ENCODE results near the gene TUT4. TPM values are rescaled to one million over a fixed set of nuclear protein-coding genes. Genes with fewer than 3 reads are reported as not detected.

Gene TUT4
- total RNA-seq, 1 donor from 2014 or later, result 62.5 TPM

DNA sequence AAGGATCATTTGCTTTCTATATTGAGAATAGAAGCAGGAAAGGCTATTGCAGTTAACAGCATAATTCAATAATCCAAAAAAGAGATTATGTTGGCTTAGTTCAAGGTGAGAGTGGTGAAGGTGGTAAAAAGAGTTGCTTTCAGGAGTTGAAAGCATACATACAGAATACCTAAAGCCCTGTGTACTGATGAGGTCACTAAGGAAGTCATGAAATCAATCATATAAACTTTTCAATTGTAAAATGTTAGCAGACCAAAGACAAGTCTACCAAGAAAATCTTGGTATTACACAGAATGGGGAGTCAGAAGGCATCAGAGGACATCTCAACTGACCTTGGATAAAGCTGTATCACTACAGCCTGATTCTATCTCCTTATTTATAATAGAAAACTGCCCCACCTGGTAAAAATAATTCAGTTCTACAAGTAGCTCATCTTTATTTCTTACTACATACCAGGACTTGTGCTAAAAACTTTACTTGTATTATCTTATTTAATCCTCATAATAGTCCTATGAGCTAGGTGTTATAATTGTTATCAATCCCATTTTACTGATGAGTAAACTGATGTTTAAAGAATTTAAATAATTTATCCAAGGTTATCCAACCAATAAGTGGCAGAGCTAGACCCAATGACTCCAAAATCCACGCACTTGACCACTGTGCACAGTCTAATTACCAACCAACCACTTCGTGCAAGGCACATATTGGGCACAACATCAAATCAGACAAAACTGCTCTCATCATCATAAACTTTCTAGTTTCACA is 40.9 kb downstream of the TUT4 start:
- Mint-ChIP-seq H3K27me3 (ENCODE audit: insufficient read depth) (no peaks in the 10 kb centered on the region), H3K4me1 (ENCODE audit: low read depth) (peaks cover 5% of the 10 kb centered on the region), H3K27ac (no peak overlapping the region), H3K4me3 (no peak overlapping the region), H3K9me3 (no peaks in the 10 kb centered on the region), H3K36me3 (ENCODE audit: low read depth) (peaks cover 20% of the 10 kb centered on the region)
- intact Hi-C loops (cut with micrococcal nuclease), result loop anchor here (1.0 to 10.0 kb wide), 3 partner anchors 8 to 173 kb away; partner anchors contain the start of gene TUT4
- no peak for DNase-seq (ENCODE audit: low spot score)

DNA sequence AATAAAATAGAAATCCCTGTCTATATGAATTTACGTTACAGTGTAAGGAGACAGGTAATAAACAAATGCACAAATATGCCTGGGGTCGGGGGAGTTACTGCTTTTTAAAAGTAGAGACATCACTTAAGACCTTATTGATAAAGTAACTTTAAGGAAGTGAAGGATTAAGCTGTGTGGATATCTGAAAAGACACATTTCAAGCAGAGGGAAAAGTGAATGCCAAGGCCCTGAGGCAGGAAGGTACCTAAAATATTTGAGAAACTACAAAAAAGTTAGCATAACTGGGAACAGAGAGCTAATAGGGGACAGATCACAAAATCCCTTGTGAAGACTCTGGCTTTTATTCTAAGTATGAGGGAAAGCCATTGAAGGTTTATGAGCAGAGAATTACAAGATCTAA is 41.5 kb downstream of the TUT4 start:
- no peaks in the 10 kb centered on the region for H3K27me3 Mint-ChIP-seq (ENCODE audit: insufficient read depth)
- H3K36me3 Mint-ChIP-seq (ENCODE audit: low read depth), result peaks cover 24% of the 10 kb centered on the region
- no peak for DNase-seq (ENCODE audit: low spot score)
- no peak overlapping the region for H3K4me3 Mint-ChIP-seq
- intact Hi-C loops (cut with micrococcal nuclease), result loop anchor here (5.0 to 10.0 kb wide), 2 partner anchors 41 to 173 kb away; partner anchors contain the start of gene TUT4
- H3K4me1 Mint-ChIP-seq (ENCODE audit: low read depth), result no peaks in the 10 kb centered on the region
- no peak overlapping the region for H3K27ac Mint-ChIP-seq
- no peaks in the 10 kb centered on the region for H3K9me3 Mint-ChIP-seq

DNA sequence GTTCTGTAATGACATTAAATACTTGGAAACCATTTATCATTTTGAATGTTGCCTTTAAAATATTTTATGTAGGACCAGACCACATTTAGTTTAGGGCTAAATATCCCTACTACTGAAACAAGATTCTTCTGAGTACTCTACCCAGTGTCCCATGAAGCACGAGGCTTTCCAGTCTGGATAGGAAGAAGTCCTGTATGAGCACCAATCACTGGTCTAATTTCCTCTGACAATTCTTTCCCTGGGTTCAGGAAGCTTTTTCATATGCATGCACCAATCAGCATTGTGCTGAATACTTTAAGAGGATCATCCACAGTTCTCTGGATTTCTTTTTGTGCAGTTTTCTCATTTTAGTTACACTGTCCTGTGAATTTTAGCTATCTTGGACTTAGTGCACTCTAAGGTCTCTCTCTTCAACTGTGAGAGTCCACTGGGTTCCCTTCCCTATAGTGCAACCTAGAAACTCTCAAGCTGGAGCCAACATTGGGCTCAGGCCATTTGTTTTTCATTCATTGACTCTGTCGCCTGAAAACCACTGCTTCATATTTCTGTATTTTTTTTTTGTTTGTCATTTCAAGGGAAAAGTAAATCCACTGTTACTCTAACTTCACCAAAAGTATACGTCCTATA is 45.9 kb downstream of the TUT4 start:
- no peak for DNase-seq (ENCODE audit: low spot score)
- H3K4me3 Mint-ChIP-seq, result no peak overlapping the region
- H3K4me1 Mint-ChIP-seq (ENCODE audit: low read depth), result no peaks in the 10 kb centered on the region
- intact Hi-C loops (cut with micrococcal nuclease), result no loop called here
- H3K27me3 Mint-ChIP-seq (ENCODE audit: insufficient read depth), result no peaks in the 10 kb centered on the region
- no peaks in the 10 kb centered on the region for H3K9me3 Mint-ChIP-seq
- H3K27ac Mint-ChIP-seq, result no peak overlapping the region
- peaks cover 33% of the 10 kb centered on the region for H3K36me3 Mint-ChIP-seq (ENCODE audit: low read depth)

DNA sequence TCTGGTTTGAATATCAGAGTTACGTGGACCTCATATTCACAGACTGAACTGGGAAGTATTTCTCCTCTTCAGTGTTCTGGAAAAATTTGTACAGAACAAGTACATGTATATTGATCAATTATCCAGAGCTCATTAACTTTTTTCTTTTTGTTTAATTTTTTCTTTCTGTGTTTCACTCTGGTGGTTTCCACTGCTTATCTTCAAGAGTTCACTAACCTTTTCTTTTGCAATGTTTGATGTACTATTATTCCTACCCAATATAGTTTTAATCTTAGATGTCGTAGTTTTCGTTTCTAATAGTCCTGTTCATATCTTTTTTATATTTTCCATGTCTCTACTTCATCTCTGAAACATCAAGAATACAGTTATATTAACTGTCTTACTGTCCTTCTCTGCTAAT is 46.5 kb downstream of the TUT4 start:
- Mint-ChIP-seq H3K27me3 (ENCODE audit: insufficient read depth) (no peaks in the 10 kb centered on the region), H3K4me1 (ENCODE audit: low read depth) (no peaks in the 10 kb centered on the region), H3K27ac (no peak overlapping the region), H3K36me3 (ENCODE audit: low read depth) (peaks cover 31% of the 10 kb centered on the region), H3K9me3 (no peaks in the 10 kb centered on the region), H3K4me3 (no peak overlapping the region)
- no peak for DNase-seq (ENCODE audit: low spot score)
- intact Hi-C loops (cut with micrococcal nuclease), result no loop called here

DNA sequence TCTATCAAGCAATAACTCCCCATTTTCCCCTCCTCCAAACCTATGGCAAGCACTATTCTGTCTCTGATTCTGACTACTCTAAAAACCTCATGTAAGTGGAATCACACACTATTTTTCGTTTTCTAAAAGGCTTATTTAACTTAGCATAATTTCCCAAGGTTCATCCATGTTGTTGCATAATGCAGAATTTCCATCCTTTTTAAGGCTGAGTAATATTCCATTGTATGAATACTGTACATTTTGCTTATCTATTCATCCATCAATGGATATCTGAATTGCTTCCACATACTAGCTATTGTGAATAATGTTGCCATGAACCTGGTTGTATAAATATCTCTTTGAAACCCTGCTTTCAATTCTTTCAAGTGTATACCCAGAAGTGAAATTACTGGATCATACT is 48.2 kb downstream of the TUT4 start:
- intact Hi-C loops (cut with micrococcal nuclease), result no loop called here
- no peaks in the 10 kb centered on the region for H3K9me3 Mint-ChIP-seq
- no peak overlapping the region for H3K27ac Mint-ChIP-seq
- H3K36me3 Mint-ChIP-seq (ENCODE audit: low read depth), result peaks cover 32% of the 10 kb centered on the region
- no peaks in the 10 kb centered on the region for H3K27me3 Mint-ChIP-seq (ENCODE audit: insufficient read depth)
- no peak overlapping the region for H3K4me3 Mint-ChIP-seq
- no peak for DNase-seq (ENCODE audit: low spot score)
- no peaks in the 10 kb centered on the region for H3K4me1 Mint-ChIP-seq (ENCODE audit: low read depth)

DNA sequence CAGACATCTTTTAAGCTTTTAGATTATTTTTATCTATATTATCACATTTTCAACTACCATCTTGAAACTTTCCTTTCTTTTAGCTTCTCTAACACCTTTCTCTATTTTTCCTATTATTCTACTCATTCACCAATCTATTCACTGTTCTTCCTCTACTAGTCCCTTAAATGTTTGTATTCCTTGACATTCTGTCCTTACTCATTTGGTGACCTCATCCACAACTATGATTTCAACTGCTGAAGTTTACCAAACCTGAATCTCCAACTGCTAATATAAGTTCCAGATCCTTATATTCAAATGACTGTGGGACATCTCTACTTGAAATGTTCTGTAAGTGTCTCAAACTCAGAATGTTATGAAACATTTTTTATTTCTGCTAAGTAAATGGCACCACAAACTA is 49.2 kb downstream of the TUT4 start:
- no peaks in the 10 kb centered on the region for H3K9me3 Mint-ChIP-seq
- no peaks in the 10 kb centered on the region for H3K27me3 Mint-ChIP-seq (ENCODE audit: insufficient read depth)
- H3K27ac Mint-ChIP-seq, result no peak overlapping the region
- no peak for DNase-seq (ENCODE audit: low spot score)
- H3K36me3 Mint-ChIP-seq (ENCODE audit: low read depth), result peaks cover 26% of the 10 kb centered on the region
- no peak overlapping the region for H3K4me3 Mint-ChIP-seq
- no peaks in the 10 kb centered on the region for H3K4me1 Mint-ChIP-seq (ENCODE audit: low read depth)
- intact Hi-C loops (cut with micrococcal nuclease), result no loop called here

DNA sequence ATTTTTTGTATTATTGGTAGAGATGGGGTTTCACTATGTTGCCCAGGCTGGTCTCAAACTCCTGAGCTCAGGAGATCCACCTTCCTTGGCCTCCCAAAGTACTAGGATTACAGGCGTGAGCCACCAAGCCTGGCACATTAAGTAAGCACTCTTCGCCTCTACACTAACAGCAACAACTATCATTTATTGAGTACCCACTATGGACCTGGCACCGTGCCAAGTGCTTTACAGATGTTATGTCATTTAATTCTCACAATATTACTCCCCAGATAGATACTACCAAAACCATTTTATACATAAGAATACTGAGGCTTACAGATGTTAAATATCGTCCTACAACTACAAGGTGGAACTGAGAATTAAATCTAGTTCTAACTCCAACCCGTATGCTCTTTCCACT is 50.1 kb downstream of the TUT4 start:
- no peaks in the 10 kb centered on the region for H3K9me3 Mint-ChIP-seq
- H3K36me3 Mint-ChIP-seq (ENCODE audit: low read depth), result peaks cover 23% of the 10 kb centered on the region
- no peak overlapping the region for H3K4me3 Mint-ChIP-seq
- H3K27me3 Mint-ChIP-seq (ENCODE audit: insufficient read depth), result no peaks in the 10 kb centered on the region
- H3K27ac Mint-ChIP-seq, result no peak overlapping the region
- intact Hi-C loops (cut with micrococcal nuclease), result no loop called here
- no peaks in the 10 kb centered on the region for H3K4me1 Mint-ChIP-seq (ENCODE audit: low read depth)
- DNase-seq (ENCODE audit: low spot score), result no peak

DNA sequence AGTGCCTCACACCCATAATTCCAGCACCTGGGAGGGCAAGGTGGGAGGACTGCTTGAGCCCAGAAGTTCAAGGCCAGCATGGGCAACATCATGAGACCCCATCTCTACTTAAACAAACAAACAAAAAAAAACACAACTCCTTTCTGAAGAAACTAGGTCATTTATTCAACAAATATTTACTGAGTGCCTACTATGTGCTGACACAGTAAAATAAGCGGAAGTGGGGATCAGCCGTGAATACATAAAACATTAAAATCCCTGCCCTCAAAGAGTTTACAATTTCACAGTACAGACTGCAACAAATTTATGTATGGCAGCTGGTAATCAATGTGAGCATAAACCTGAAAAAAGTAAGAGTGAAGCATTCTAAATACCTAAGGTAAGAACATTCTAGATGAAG is 65.3 kb downstream of the TUT4 start:
- H3K4me1 Mint-ChIP-seq (ENCODE audit: low read depth), result no peaks in the 10 kb centered on the region
- intact Hi-C loops (cut with micrococcal nuclease), result no loop called here
- no peak overlapping the region for H3K27ac Mint-ChIP-seq
- no peak for DNase-seq (ENCODE audit: low spot score)
- no peak overlapping the region for H3K4me3 Mint-ChIP-seq
- no peaks in the 10 kb centered on the region for H3K27me3 Mint-ChIP-seq (ENCODE audit: insufficient read depth)
- peaks cover 18% of the 10 kb centered on the region for H3K36me3 Mint-ChIP-seq (ENCODE audit: low read depth)
- no peaks in the 10 kb centered on the region for H3K9me3 Mint-ChIP-seq

DNA sequence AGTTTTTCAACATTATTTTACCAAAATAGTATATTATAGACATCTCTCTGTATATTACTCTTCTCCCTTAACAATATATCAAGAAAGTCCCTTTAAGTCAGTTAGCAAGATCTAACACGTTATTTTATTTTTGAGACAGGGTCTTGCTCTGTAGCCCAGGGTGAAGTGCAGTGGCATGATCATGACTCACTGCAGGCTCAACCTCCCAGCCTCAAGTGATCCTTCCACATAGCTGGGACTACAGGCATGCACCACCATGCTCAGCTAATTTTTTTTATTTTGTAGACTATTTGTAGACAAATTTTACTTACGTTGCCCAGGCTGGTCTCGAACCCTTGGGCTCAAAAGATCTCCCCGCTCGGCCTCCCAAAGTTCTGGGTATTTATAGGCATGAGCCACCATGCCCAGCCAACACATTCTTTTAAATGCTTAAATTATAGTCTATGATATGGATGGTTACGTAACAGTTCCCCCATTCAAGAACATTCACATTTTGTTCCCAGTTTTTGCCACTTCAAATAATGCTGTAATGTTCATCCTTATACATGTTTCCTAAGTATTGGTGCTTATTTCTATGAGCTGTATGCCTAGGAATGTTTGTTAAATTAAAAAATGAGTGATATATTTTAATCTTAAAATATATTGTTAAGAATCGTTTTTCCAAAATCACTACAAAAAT is 70.4 kb downstream of the TUT4 start:
- Mint-ChIP-seq H3K4me1 (ENCODE audit: low read depth) (no peaks in the 10 kb centered on the region), H3K4me3 (no peak overlapping the region), H3K36me3 (ENCODE audit: low read depth) (peaks cover 10% of the 10 kb centered on the region), H3K9me3 (no peaks in the 10 kb centered on the region), H3K27me3 (ENCODE audit: insufficient read depth) (no peaks in the 10 kb centered on the region), H3K27ac (no peak overlapping the region)
- DNase-seq (ENCODE audit: low spot score), result no peak
- intact Hi-C loops (cut with micrococcal nuclease), result no loop called here

DNA sequence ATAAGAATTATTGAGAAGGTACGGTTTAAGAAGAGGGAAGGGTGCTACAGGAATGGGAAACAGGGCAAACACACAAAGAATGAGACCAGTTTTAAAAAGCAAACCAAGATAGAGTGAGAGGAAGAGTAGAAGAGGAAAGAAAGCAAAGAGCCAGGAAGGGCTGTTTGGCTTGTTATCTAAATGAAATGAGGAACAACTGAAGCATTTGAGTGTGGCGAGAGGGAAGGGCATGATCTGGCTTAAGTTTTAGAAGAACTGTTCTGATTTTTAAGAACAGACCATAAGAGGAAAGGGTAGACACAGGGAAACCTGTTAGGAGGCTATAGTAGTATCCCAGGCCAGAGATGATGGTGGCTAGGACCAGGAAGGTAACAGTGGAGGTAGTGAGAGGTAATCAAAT is 73.8 kb downstream of the TUT4 start:
- Mint-ChIP-seq H3K36me3 (ENCODE audit: low read depth) (peaks cover 16% of the 10 kb centered on the region), H3K9me3 (no peaks in the 10 kb centered on the region), H3K27ac (no peak overlapping the region), H3K4me1 (ENCODE audit: low read depth) (no peaks in the 10 kb centered on the region), H3K4me3 (no peak overlapping the region), H3K27me3 (ENCODE audit: insufficient read depth) (no peaks in the 10 kb centered on the region)
- no peak for DNase-seq (ENCODE audit: low spot score)
- intact Hi-C loops (cut with micrococcal nuclease), result no loop called here

DNA sequence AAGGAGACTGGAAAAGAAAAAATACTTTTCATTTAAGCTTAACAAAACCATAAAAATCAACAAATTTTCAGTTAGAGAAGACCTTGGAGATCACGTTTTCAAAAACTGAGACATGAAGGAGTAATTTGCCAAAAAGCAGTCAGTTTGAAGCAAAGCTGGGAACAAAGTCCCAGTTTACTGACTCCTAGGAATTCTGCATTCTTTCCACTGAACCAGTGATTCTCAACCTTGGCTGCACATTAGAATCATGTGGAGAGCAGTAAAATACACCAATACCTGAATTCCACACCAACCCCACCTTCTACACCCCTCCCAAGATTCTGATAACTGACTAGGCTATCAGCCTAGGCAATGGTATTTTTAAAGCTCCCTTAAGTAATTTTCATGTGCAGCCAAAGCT is 75.0 kb downstream of the TUT4 start:
- H3K4me3 Mint-ChIP-seq, result no peak overlapping the region

DNA sequence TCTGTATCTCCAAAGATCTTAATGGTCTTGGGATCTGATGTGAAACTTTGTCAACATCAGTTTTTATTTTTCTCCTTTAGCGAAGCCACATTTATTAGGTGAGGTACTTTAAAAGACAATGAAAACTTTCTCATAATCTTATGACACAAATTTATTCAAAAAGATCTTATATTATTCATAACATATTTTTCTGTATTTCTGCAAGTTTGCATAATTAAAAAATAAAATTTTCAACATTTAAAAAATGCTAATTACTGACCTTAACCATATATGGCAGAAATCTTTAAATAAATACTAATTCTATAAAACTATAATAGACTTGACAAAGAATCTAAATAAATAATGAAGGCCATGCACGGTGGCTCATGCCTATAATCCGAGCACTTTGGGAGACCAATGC is 75.9 kb downstream of the TUT4 start:
- Mint-ChIP-seq H3K27ac (no peak overlapping the region), H3K4me1 (ENCODE audit: low read depth) (no peaks in the 10 kb centered on the region), H3K9me3 (no peaks in the 10 kb centered on the region), H3K27me3 (ENCODE audit: insufficient read depth) (no peaks in the 10 kb centered on the region), H3K36me3 (ENCODE audit: low read depth) (peaks cover 18% of the 10 kb centered on the region), H3K4me3 (no peak overlapping the region)
- intact Hi-C loops (cut with micrococcal nuclease), result no loop called here
- DNase-seq (ENCODE audit: low spot score), result no peak

More for the DNA sequence above, 75.0 kb downstream of the TUT4 start:
- H3K27me3 Mint-ChIP-seq (ENCODE audit: insufficient read depth), result no peaks in the 10 kb centered on the region
- intact Hi-C loops (cut with micrococcal nuclease), result no loop called here
- no peaks in the 10 kb centered on the region for H3K4me1 Mint-ChIP-seq (ENCODE audit: low read depth)
- no peak for DNase-seq (ENCODE audit: low spot score)
- no peak overlapping the region for H3K27ac Mint-ChIP-seq
- peaks cover 20% of the 10 kb centered on the region for H3K36me3 Mint-ChIP-seq (ENCODE audit: low read depth)
- no peaks in the 10 kb centered on the region for H3K9me3 Mint-ChIP-seq

DNA sequence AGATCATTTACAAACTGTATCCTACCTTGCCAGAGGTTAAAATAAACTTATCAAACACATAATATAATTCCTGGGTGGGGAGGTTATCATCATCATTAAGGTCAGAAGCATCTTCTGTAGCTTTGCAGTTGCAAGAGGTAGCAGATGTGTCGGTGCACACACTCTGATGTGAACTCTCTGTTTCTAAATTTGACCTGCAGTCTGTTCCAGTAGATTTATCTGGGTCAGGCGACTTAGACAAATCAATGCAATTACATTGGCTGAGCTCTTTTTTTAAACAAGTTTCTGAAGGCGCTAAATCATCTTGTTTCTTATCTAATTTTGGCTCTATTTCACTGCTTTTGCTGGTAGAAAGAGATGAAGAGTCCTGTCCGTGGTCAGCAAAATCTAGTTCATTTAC is 78.1 kb downstream of the TUT4 start:
- no peaks in the 10 kb centered on the region for H3K27me3 Mint-ChIP-seq (ENCODE audit: insufficient read depth)
- intact Hi-C loops (cut with micrococcal nuclease), result no loop called here

More for the DNA sequence above, 78.1 kb downstream of the TUT4 start:
- Mint-ChIP-seq H3K4me1 (ENCODE audit: low read depth) (no peaks in the 10 kb centered on the region), H3K27ac (no peak overlapping the region), H3K36me3 (ENCODE audit: low read depth) (peaks cover 21% of the 10 kb centered on the region), H3K9me3 (no peaks in the 10 kb centered on the region), H3K4me3 (no peak overlapping the region)
- no peak for DNase-seq (ENCODE audit: low spot score)
